ENCODE data around the gene KIR3DL3. TPM values are rescaled to one million over a fixed set of nuclear protein-coding genes. Genes with fewer than 3 reads are reported as not detected.
"Not testable (repeated sequence)": the region's sequence is repeated elsewhere in the genome, so short reads cannot be mapped to it uniquely, and the experiment has no call there.

The KIR3DL3 gene
- total and polyA plus RNA-seq, 2 donors (not counting 1 experiment from before 2014, with no cell fraction given) = not detected

GRCh38 chr19:54738715-54739114, 14.5 kb downstream of the KIR3DL3 start:
- Histone ChIP-seq H3K36me3 (replicated peaks in 1 of 2; ENCODE audit: control extremely low read depth in 1 of 2, control insufficient read depth in 1 of 2, extremely low read depth in 1 of 2, insufficient read depth in 2 of 2, low read length in 1 of 2) (no peaks in the 10 kb centered on the region), H3K4me3 (ENCODE audit: control extremely low read depth in 1 of 5, extremely low read depth in 1 of 5, insufficient read depth in 1 of 5, low read depth in 2 of 5, low read length in 4 of 5) (no peak overlapping the region), H3K9ac (ENCODE audit: low read length) (no peak overlapping the region), H2AFZ (ENCODE audit: insufficient read depth, low read depth, low read length, poor library complexity, severe bottlenecking) (no peak overlapping the region), H3K27ac (ENCODE audit: low read length in 2 of 2) (no peak overlapping the region), H3K79me2 (ENCODE audit: control insufficient read depth, insufficient read depth, low read length) (no peaks in the 10 kb centered on the region), H3K9me3 (ENCODE audit: control extremely low read depth in 1 of 3, control insufficient read depth in 2 of 3, insufficient read depth in 1 of 3, low read length in 2 of 3) (no peaks in the 10 kb centered on the region), H3K4me2 (replicated peaks; ENCODE audit: low read depth, low read length, poor library complexity, severe bottlenecking) (no peak overlapping the region), H4K20me1 (ENCODE audit: control insufficient read depth, insufficient read depth, low read length, poor library complexity, severe bottlenecking) (no peaks in the 10 kb centered on the region), H3K27me3 (replicated peaks in 1 of 4; ENCODE audit: control extremely low read depth in 1 of 4, control insufficient read depth in 3 of 4, insufficient read depth in 4 of 4, low read length in 3 of 4) (no peaks in the 10 kb centered on the region), H3K4me1 (ENCODE audit: control insufficient read depth in 2 of 2, insufficient read depth in 2 of 2, low read length in 2 of 2) (no peaks in the 10 kb centered on the region)
- Mint-ChIP-seq H3K27ac (no peak overlapping the region), H3K4me3 (no peak overlapping the region), H3K27me3 (peaks cover 26% of the 10 kb centered on the region), H3K9me3 (ENCODE audit: insufficient read depth) (no peaks in the 10 kb centered on the region), H3K4me1 (no peaks in the 10 kb centered on the region)
- DNase-seq = no peak
- WGBS (ENCODE audit: insufficient coverage) = 100% methylated on average over 1 of the region's 1 CpG
- ChIA-PET POLR2A (no interaction called here), CTCF (no interaction called here)
- TF ChIP-seq CTCF (IDR thresholded peaks at IDR 0.05) (no peak), EZH2 (IDR thresholded peaks at IDR 0.05; ENCODE audit: borderline replicate concordance, insufficient read depth, low read depth, low read length, poor library complexity, severe bottlenecking) (no peak)
- ATAC-seq (ENCODE audit: low read depth) = no peak
- intact Hi-C loops (cut with micrococcal nuclease) = loop anchor here (2.0 kb wide), 1 partner anchor 110 kb away; no protein-coding TSS in a partner anchor

GRCh38 chr19:54739587-54740497, 15.6 kb downstream of the KIR3DL3 start:
- no peaks in the 10 kb centered on the region for H3K9me3 ChIP-seq (ENCODE audit: control extremely low read depth in 1 of 3, control insufficient read depth in 2 of 3, insufficient read depth in 1 of 3, low read length in 2 of 3)
- H3K4me3 ChIP-seq (ENCODE audit: control extremely low read depth in 1 of 5, extremely low read depth in 1 of 5, insufficient read depth in 1 of 5, low read depth in 2 of 5, low read length in 4 of 5) = no peak overlapping the region
- TF ChIP-seq CTCF (IDR thresholded peaks at IDR 0.05) = no peak
- TF ChIP-seq EZH2 (IDR thresholded peaks at IDR 0.05; ENCODE audit: borderline replicate concordance, insufficient read depth, low read depth, low read length, poor library complexity, severe bottlenecking) = no peak
- H3K27me3 ChIP-seq (replicated peaks in 1 of 4; ENCODE audit: control extremely low read depth in 1 of 4, control insufficient read depth in 3 of 4, insufficient read depth in 4 of 4, low read length in 3 of 4) = no peaks in the 10 kb centered on the region
- Mint-ChIP-seq H3K27ac (no peak overlapping the region), H3K4me1 (no peaks in the 10 kb centered on the region), H3K4me3 (no peak overlapping the region), H3K9me3 (ENCODE audit: insufficient read depth) (no peaks in the 10 kb centered on the region), H3K27me3 (peaks cover 24% of the 10 kb centered on the region)
- ChIA-PET POLR2A (no interaction called here), CTCF (no interaction called here)
- no peaks in the 10 kb centered on the region for H4K20me1 ChIP-seq (ENCODE audit: control insufficient read depth, insufficient read depth, low read length, poor library complexity, severe bottlenecking)
- no peak overlapping the region for H2AFZ ChIP-seq (ENCODE audit: insufficient read depth, low read depth, low read length, poor library complexity, severe bottlenecking)
- H3K79me2 ChIP-seq (ENCODE audit: control insufficient read depth, insufficient read depth, low read length) = no peaks in the 10 kb centered on the region
- DNase-seq (no peak), ATAC-seq (ENCODE audit: low read depth) (no peak)
- H3K4me2 ChIP-seq (replicated peaks; ENCODE audit: low read depth, low read length, poor library complexity, severe bottlenecking) = no peak overlapping the region
- H3K9ac ChIP-seq (ENCODE audit: low read length) = no peak overlapping the region
- H3K27ac ChIP-seq (ENCODE audit: low read length in 2 of 2) = no peak overlapping the region
- H3K36me3 ChIP-seq (replicated peaks in 1 of 2; ENCODE audit: control extremely low read depth in 1 of 2, control insufficient read depth in 1 of 2, extremely low read depth in 1 of 2, insufficient read depth in 2 of 2, low read length in 1 of 2) = no peaks in the 10 kb centered on the region
- WGBS (ENCODE audit: insufficient coverage) = 98% methylated on average over 5 of the region's 13 CpGs
- H3K4me1 ChIP-seq (ENCODE audit: control insufficient read depth in 2 of 2, insufficient read depth in 2 of 2, low read length in 2 of 2) = no peaks in the 10 kb centered on the region
- intact Hi-C loops (cut with micrococcal nuclease) = loop anchor here (2.0 kb wide), 1 partner anchor 109 kb away; no protein-coding TSS in a partner anchor

- H3K27ac ChIP-seq (ENCODE audit: low read length in 2 of 2); H3K4me2 ChIP-seq (replicated peaks; ENCODE audit: low read depth, low read length, poor library complexity, severe bottlenecking); H3K4me1 Mint-ChIP-seq; H4K20me1 ChIP-seq (ENCODE audit: control insufficient read depth, insufficient read depth, low read length, poor library complexity, severe bottlenecking); H3K9me3 ChIP-seq (ENCODE audit: control extremely low read depth in 1 of 3, control insufficient read depth in 2 of 3, insufficient read depth in 1 of 3, low read length in 2 of 3); H3K4me1 ChIP-seq (ENCODE audit: control insufficient read depth in 2 of 2, insufficient read depth in 2 of 2, low read length in 2 of 2); H3K9ac ChIP-seq (ENCODE audit: low read length); POLR2A ChIA-PET; H3K27ac Mint-ChIP-seq; H3K4me3 ChIP-seq (ENCODE audit: control extremely low read depth in 1 of 5, extremely low read depth in 1 of 5, insufficient read depth in 1 of 5, low read depth in 2 of 5, low read length in 4 of 5); H3K27me3 ChIP-seq (replicated peaks in 1 of 4; ENCODE audit: control extremely low read depth in 1 of 4, control insufficient read depth in 3 of 4, insufficient read depth in 4 of 4, low read length in 3 of 4); H3K36me3 ChIP-seq (replicated peaks in 1 of 2; ENCODE audit: control extremely low read depth in 1 of 2, control insufficient read depth in 1 of 2, extremely low read depth in 1 of 2, insufficient read depth in 2 of 2, low read length in 1 of 2); H3K4me3 Mint-ChIP-seq; H3K79me2 ChIP-seq (ENCODE audit: control insufficient read depth, insufficient read depth, low read length); H3K9me3 Mint-ChIP-seq (ENCODE audit: insufficient read depth); intact Hi-C loops (cut with micrococcal nuclease); H2AFZ ChIP-seq (ENCODE audit: insufficient read depth, low read depth, low read length, poor library complexity, severe bottlenecking); ATAC-seq (ENCODE audit: low read depth); CTCF ChIA-PET; DNase-seq: not testable (repeated sequence)
- 76% methylated on average over 5 of the region's 5 CpGs for WGBS (ENCODE audit: insufficient coverage)
- peaks cover 23% of the 10 kb centered on the region for H3K27me3 Mint-ChIP-seq
These were observed 17.7 kb downstream of the KIR3DL3 start for GRCh38 chr19:54741950-54742349.

Measured in B cell (primary cell).